NK-92 treated with Interleukin-12 subunit alpha and Interleukin-12 subunit beta, amount 100 ng/mL, for 24 hours (cell line): ENCODE data around the gene NEURL2.
"Not testable (repeated sequence)": the region's sequence is repeated elsewhere in the genome, so short reads cannot be mapped to it uniquely, and the experiment has no call there.

ENCODE experiments used
- DNase-seq: peaks from one replicate; lab custom pipeline; 2025; lab: John Stamatoyannopoulos, UW

The NEURL2 gene

DNA sequence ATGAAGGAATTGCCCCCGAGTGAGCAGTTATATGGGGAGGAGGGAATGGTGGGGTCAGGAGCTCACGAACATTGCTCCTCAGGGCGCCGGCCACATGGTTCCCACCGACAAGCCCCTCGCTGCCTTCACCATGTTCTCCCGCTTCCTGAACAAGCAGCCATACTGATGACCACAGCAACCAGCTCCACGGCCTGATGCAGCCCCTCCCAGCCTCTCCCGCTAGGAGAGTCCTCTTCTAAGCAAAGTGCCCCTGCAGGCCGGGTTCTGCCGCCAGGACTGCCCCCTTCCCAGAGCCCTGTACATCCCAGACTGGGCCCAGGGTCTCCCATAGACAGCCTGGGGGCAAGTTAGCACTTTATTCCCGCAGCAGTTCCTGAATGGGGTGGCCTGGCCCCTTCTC is 7.3 kb upstream of the NEURL2 start:
- DNase-seq = no peak

DNA sequence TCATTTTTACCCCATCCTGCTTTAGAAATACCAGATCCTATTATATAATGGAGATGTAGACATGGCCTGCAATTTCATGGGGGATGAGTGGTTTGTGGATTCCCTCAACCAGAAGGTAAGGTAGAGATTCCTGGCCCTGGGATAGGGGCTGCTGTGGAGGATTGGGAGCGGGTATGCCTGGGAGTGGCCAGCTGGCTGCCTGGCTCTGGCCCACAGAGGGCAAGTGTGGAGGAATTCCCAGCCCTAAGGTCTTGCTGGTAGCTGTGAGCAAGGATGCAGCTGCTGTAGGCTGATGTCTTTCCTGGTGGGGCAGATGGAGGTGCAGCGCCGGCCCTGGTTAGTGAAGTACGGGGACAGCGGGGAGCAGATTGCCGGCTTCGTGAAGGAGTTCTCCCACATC is 6.7 kb upstream of the NEURL2 start:
- DNase-seq = no peak

DNA sequence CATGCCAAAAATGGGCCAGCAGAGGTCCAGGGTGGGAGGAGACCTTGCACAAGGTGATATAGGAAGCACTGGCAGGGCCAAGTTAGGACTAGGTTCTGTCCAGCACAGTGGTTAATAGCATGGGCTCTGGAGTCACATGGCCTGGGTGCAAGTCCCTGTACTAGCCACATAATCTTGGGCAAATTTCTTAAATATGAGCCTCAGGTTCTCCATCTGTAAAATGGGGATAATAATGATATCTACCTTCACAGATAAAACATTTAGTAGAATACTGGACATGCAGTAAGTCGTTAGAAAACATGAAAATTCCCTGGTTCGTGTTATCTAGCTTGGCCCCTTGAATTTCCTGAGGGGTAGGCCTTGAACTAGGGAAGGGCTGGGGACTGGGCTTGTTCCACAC is 6.3 kb upstream of the NEURL2 start:
- DNase-seq = no peak

DNA sequence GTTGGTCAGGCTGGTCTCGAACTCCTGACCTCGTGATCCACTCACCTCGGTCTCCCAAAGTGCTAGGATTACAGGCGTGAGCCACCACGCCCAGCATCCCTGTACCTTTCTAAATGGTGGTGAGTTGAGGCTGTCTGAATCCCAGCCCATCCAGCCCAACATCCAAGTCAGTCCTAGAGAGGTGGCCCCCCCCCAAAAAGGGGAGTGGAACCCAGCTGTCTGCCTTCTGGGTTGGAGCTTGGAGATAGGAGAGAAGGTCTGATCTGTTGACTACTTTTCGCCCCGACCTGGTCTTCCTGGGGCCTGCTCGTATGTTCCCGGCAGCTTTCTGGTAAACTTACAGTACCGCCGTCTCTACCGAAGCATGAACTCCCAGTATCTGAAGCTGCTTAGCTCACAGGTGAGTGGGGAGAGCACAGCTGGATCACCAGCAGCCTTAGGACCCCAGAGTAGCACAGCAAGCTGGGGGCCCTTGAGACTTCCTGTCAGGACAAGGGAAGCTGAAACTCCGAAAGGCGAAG is 5.7 kb upstream of the NEURL2 start:
- DNase-seq = no peak

DNA sequence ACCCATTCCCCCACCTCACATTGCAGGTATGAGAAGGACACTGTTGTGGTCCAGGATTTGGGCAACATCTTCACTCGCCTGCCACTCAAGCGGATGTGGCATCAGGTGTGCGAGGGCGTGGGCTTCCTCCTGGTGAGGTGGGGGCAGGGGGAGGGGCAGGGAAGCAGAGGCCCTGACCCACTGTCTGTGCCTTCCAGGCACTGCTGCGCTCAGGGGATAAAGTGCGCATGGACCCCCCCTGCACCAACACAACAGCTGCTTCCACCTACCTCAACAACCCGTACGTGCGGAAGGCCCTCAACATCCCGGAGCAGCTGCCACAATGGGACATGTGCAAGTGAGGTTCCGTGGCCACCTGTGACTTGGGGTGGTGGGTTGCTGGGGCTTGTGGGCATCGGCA is 3.8 kb upstream of the NEURL2 start:
- no peak for DNase-seq

DNA sequence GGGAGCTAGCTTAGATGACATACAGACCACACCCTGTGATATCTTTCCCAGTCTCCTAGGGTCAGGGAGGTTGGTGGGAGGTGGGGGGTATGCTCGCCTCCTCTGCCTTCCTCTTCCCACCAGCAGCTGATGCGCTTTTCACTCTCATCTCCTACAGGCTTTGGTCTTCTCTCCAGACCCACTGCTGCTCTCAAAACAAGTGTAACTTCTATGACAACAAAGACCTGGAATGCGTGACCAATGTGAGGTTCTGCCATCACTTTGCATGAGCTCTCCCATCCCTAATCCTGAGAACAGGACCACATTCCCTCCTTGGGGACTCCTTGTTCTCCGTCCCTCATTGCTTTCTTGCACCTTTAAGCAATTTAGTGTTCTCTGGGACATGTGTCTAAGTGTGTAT is 2.8 kb upstream of the NEURL2 start:
- DNase-seq = no peak

DNA sequence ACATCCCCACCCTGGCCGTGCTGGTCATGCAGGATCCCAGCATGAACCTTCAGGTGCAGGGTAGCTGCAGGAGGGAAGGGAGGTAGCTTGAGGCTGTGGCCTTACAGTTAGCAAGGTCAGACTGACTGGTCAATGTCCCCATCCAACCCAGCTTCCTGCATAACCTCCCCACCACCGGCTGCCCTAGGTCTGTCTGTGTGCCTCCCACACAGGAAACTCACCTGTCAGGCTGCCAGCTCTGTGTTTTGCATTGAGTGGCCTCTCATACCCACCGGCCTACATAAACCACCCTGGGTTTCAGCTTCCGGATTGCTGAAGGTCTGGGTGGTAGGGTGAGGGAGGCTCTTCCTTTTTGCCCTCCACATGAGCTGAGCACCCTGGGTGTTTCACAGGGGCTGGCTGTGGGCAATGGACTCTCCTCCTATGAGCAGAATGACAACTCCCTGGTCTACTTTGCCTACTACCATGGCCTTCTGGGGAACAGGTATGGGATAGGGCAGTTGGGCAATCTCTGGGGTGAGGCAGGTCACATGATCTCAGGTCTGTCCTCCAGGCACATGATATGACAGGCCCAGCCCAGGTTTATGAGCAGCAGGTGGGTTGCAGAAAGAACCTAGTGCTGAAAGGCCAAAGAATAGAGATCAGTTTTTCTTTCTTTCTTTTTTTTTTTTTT is 2.0 kb upstream of the NEURL2 start:
- peak; percentile 39 for DNase-seq

DNA sequence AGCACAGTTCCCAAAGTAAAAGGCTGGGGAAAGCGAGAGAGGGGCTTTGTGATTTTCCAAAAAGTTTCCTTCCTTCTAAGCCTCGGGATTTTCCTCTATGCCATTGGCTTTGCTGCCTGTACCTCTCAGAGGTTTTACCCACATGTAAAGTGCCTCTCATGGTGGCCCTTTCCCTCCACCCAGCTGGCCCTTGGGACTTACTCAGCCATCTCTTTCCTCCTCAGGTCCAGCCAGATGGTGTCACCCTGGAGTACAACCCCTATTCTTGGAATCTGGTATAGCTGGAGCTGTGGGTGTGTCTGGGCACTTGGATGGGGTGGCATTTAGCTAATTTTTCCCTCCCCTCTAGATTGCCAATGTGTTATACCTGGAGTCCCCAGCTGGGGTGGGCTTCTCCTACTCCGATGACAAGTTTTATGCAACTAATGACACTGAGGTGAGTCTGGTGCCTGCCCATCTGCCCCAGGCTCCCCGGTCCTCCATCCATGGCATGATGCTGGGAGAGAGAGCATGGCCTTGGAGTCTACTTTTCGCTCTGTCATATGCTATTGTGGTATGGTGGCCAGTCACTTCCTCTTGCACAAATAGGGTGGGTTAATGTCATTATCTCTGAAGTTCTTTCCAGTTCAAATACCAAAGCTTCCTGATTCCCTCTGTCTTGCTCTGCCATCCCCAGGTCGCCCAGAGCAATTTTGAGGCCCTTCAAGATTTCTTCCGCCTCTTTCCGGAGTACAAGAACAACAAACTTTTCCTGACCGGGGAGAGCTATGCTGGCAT is 1.2 kb upstream of the NEURL2 start:
- no peak for DNase-seq

DNA sequence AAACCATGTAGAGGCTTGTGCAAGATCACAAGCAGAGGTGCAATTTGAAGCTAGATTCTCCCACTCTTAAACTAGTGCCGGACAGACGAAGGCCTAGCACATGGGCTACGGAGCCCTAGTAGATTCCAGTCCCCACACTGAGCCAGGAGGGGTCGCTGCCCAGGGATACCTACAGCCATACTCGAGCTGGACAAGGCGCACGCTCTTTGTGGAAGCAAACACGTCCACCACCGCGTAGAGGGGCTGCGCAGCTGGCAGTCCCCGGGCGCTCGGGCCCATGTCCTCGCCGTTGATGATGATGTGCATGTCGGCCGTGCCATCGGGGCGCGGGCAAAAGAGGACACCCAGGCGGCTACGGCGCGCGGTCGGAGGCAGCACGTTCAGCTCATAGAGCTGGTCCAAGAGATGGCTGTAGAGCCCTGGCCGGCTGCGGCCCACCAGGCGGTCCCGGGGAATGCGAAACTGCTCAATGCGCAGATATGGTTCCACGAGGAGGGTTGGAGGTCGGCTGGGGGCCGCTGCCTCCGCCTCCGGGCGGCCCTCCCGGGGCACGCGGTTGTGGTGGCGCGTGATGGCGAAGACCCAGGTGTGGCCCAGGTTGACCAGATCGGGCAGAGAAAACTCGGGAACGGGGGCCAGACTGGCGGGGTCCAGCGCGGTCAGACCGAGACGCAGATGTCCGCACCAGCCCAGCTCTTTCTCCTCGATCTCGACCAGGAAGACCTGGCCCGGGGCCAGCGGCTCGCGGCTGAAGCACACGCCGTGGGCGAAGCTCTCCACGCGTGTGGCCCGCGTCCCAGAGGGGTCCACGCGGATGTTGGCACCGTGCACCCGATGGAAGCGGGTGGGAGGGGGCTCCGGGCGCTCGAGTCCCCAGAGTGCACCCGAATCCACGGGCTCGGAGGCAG is 677 bp downstream of the NEURL2 start:
- no peak for DNase-seq

DNA sequence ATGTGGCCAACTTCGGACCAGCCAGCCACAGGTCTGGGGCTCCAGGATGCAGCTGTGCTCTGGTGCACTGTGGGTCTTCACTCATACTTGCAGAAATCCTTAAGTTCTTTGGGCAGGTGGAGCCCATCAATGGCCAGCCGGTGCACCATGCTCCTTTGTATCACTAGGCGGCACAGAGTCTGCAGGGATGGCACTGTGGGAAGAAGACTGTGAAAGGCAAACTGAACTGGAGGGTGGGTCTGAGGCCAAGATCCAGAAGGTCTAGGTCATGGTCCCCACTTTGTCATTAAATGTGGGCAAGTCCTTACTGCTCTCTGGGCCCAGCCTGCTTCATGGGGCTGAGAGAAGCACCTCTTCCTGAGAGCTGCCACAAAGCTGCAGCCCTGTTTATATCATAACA is 2.3 kb downstream of the NEURL2 start:
- no peak for DNase-seq

DNA sequence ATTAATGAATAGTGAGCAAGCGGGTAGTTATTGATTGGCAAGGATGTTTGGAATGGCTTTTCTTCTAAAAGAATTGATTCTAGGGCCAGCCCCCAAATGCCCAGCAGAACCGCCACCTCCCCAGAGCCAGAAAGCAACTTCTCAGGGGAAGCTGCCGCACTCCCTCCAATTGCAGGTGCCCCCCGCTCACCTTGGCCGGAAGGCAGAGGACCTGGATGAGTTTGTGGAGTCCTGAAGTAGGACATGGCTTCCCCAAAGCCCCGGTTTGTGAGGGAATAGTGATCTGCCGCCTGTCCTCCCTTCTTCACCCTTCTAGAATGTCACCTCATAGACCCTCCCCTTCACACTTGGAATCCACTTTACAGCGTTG is 3.7 kb downstream of the NEURL2 start, which contains the start of gene SPATA25:
SPATA25 (minus strand) TSS at position 277 of the 370 bp plus-strand sequence; CDS start at position 245, 32 bp downstream.
- no peak for DNase-seq

DNA sequence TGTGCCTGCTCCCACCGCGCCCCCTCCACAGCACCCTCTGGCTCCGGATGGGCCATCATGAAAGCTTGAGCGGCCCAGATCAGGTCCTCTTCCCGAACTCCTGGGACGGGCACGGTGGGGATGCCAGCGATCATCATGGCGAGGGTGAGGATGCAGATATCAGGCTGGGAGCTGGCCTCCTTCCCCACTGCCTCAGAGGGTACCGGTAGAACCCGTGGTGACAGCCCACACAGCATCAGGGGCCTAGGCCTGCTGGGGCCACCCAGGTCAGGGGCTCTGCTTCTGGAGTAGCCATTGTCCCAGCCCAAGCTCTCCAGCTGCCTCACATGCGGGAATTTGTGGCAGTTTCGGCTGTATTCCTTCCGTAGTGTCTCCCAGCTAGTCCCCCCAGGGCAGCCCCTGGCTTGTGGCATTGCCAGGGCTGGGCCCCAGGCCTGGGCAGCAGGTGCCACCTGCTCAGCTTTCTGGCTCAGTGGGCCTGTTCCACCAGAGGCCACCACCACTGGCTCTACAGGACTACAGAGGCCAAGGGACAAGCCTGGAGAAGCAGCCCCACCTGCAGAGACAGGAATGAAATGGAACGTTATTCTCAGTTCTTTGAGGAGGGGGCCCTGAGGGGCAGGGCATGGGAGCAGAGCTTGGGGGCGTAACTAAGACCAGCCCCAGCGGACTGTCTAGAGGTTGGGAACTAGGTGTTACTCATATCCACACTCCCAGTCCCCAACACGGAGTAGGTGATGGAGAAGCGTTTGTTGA is 4.2 kb downstream of the NEURL2 start:
- DNase-seq = no peak

DNA sequence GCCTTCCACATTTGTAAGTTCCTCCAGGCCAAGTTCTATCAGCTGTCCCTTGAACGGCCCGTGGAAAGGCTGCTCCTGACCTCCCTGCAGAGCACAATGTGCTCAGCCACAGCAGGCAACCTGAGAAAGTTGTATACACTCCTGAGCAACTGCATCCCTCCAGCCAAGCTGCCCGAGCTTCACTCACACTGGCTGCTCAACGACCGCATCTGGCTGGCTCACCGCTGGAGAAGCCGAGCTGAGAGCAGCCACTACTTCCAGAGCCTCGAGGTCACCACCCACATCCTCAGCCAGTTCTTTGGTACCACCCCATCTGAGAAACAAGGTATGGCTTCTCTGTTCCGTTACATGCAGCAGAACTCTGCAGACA is 7.9 kb downstream of the NEURL2 start:
- no peak for DNase-seq

DNA sequence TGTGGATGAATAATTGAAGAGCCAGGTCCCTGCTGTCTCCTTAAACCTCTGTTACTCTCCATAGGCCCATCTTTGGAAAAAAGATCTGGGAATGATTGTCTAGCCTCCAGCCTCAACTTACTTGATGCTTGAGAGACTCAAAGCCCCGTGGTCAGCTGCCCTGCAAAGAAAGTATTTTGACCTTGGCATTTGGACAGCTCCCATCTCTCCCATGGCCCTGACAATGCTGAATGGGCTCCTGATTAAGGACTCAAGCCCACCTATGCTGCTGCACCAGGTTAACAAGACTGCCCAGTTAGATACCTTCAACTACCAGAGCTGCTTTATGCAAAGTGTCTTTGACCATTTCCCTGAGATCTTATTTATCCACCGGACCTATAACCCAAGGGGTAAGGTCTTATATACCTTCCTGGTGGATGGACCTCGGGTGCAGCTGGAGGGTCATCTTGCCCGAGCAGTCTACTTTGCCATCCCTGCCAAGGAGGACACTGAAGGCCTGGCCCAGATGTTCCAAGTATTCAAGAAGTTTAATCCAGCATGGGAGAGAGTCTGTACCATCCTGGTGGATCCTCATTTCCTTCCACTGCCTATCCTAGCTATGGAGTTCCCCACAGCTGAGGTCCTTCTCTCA is 8.4 kb downstream of the NEURL2 start:
- no peak for DNase-seq

DNA sequence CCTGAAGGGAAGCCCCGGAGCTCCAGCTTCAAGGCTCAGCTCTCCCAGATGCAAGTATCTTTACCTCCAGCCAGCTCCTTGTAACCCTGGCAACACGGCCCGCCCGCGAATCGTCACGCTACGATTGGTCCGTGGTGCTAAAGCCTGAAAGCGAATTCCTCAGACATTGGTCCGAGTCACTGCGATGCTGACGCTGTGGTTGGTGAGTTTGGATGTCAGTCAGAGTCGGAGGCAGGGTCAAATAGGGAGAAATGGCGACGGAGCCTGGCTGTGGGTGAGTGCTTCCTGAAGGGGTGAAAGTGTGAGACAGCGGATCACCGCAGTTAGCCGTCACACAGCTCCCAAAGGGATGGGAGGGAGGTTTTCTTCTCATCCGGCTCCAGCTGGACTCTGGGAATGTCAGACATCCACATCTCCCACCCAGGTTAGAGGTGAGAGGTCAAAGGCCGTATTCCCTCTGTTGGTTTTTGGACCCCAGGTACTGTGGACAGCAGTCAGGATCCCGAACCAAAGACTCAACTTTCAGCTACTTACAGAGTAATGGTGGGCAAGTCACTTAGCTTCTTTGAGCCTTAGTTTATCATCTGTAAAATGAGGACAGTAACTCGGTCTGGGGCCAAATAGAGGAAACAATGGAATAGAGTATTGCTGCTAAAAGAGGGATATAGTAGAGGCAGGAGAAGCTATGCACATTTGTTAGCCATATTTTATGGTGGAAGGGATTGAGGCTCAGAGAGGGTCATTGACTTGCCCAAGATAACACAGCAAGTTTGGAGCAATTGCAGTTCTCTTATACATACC is 9.8 kb downstream of the NEURL2 start, which contains the start of gene ZSWIM1:
ZSWIM1 (plus strand) TSS at position 240 of the 801 bp plus-strand sequence. CDS start 1,366 bp downstream, outside the sequence.
- DNase-seq = peak; percentile 97

DNA sequence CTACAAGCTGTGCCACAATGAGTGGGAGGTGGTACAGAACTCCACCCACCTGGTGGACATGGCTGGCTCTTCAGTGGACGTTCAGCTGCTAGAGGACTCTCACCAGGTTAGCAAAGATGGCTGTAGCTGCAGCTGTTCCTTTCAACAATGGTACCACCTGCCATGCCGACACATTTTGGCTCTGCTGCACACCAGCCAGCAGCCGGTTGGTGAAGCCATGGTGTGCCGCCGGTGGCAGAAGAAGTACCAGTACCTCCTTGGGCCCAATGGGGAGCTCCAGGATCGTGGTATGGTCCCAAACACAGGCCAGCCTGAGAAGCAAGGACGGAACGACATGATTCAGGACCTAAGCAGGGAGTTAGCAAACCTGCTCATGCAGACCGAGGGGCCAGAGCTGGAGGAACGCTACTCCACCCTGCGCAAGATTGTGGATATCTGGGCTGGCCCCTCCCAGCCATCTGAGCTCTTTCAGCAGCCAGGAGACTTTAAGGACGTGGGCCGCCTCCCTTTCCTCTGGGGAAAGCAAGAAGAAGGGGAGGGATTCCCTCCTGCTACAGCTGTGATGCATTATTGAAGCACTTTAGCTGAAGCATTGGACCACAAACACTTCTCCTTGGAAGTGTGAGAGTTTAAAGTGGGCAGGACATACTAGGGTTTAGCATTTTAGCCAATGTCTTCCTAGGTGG is 12.8 kb downstream of the NEURL2 start:
- no peak for DNase-seq

DNA sequence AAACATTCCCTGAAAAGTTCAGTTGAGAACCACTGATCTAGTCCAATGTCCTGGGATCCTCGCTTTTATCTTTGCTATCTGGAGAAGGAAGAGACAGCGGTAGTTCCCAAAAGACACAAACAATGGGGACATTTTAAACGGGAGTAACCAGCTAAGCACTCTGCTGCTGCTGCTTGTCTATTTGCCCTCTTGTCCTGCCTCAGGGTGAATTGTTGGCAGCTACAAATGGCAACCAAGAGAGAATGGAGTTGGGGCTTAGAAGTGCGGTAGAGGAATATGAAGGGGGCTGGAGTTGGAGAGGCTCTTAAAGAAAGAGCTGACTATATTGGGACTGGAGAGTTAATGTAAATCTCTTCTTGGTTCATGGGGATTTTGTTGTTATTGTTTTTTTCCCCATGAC is 16.4 kb downstream of the NEURL2 start:
- no peak for DNase-seq

DNA sequence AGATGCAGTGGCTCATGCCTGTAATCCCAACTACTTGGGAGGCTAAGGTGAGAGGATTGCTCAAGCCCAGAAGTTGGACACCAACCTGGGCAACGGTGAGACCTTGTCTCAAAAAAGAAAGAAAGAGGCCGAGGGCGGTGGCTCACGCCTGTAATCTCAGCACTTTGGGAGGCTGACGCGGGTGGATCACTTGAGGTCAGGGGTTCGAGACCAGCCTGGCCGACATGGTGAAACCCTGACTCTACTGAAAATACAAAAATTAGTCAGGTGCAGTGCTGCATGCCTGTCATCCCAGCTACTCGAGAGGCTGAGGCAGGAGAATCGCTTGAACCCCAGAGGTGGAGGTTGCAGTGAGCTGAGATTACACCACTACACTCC is 16.9 kb downstream of the NEURL2 start:
- not testable (repeated sequence) for DNase-seq

DNA sequence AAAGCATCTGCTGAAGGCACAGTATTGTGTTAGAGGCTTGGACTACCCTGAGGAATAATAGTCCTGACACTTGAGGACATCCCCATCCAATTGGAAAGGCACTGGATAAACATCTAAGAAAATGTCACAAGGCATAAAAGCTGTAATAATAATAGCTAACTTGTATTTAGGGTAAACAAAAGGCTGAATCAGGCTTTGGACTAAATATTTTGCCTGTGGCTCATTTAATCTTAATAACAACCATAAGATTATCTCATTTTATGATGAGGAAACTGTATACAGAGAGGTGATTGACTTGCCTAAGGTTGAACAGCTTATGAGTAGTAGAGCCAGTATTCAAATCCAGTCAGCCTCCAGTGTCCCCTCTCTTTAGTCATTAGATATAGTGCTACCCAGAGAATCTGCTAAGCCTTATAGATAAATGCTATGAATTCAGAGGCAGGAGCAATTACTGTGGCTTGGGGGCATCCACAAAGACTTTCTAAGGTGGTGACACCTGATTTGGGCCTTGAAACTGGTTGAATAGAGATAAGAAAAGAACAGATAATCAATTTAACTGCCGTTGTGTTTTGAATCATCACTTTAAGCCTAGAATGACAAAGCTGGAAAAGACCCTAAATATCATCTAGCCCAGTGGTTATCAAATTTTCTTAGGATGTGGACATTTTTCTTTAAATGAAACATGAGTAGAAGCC is 17.5 kb downstream of the NEURL2 start:
- DNase-seq = no peak
